Testis (tissue), 3 donors: ENCODE results near the gene PSMB7. TPM values are rescaled to one million over a fixed set of nuclear protein-coding genes. Genes with fewer than 3 reads are reported as not detected.

Source experiments
- DNase-seq: peaks from one replicate; pipeline ENCODE4 v3.0.0-alpha.2; 2019
- H3K27ac ChIP-seq, 2 donors: fragments of 200-600 bp; sonication (generic); one replicate each; pipeline ENCODE4 v1.5.1; 2019
- H3K27me3 ChIP-seq: fragments of 200-600 bp; sonication (generic); one replicate; pipeline ENCODE4 v1.5.1; 2019
- H3K36me3 ChIP-seq: fragments of 200-600 bp; sonication (generic); one replicate; pipeline ENCODE4 v1.5.1; 2017; ENCODE audit warnings: low read depth; ENCODE audit errors: missing control alignments
- H3K4me1 ChIP-seq: fragments of 200-600 bp; sonication (generic); one replicate; pipeline ENCODE4 v1.5.1; 2019
- H3K4me3 ChIP-seq, 2 donors: fragments of 200-600 bp; sonication (generic); one replicate each; pipeline ENCODE4 v1.5.1; 2017 to 2019
- H3K9me3 ChIP-seq: fragments of 200-600 bp; sonication (generic); one replicate; pipeline ENCODE4 v1.5.1; 2017
- POLR2A ChIP-seq: fragments of 450-650 bp; IDR thresholded peaks from one replicate; pipeline ENCODE4 v1.6.1; 2017; ENCODE audit warnings: antibody characterized with exemption, mild to moderate bottlenecking, moderate library complexity
- WGBS, 2 donors: methylation state at CpG; one replicate each; pipeline ENCODE4 v1.1.5; 2018; 5-methylcytosine and 5-hydroxymethylcytosine counted together
- intact Hi-C: fragments of 100-400 bp; cut with DNase I; formaldehyde crosslinking; loops from one replicate; pipeline ENCODE4 v1.15.1; 2023; ENCODE audit warnings: low total_unique reads
- polyA plus RNA-seq: library from polyadenylated mRNA; stranded (reverse); fragments of 350-450 nt; fragmentation: Illumina TruSeq; extraction: RNeasy Lipid Tissue Mini Kit (QIAGEN cat#74804); gene quantifications from one replicate; pipeline ENCODE4 v1.2.3, GENCODE V29; 2014; ENCODE audit warnings: low read depth, low replicate concordance; ENCODE audit not compliant: insufficient read depth
- total RNA-seq, 2 donors: library from RNA; depleted of rRNA; stranded (reverse); fragments of >200 nt; gene quantifications; one replicate each; pipeline ENCODE4 v1.2.3, GENCODE V29; 2016
- TF ChIP-seq, protein P1 (sequence below), 3 experiments: fragments of 450-650 bp in 2 of 3; fragments of 200-600 bp in 1 of 3; sonication (generic) in 1 of 3; IDR thresholded peaks; one replicate each; pipeline ENCODE4 v1.5.1; 2016 to 2019; ENCODE audit warnings: antibody characterized with exemption in 3 of 3, mild to moderate bottlenecking in 2 of 3, moderate library complexity in 1 of 3

PSMB7 gene
- total and polyA plus RNA-seq, 3 donors from 2014 or later, result 156 to 310 (median 188) TPM

DNA sequence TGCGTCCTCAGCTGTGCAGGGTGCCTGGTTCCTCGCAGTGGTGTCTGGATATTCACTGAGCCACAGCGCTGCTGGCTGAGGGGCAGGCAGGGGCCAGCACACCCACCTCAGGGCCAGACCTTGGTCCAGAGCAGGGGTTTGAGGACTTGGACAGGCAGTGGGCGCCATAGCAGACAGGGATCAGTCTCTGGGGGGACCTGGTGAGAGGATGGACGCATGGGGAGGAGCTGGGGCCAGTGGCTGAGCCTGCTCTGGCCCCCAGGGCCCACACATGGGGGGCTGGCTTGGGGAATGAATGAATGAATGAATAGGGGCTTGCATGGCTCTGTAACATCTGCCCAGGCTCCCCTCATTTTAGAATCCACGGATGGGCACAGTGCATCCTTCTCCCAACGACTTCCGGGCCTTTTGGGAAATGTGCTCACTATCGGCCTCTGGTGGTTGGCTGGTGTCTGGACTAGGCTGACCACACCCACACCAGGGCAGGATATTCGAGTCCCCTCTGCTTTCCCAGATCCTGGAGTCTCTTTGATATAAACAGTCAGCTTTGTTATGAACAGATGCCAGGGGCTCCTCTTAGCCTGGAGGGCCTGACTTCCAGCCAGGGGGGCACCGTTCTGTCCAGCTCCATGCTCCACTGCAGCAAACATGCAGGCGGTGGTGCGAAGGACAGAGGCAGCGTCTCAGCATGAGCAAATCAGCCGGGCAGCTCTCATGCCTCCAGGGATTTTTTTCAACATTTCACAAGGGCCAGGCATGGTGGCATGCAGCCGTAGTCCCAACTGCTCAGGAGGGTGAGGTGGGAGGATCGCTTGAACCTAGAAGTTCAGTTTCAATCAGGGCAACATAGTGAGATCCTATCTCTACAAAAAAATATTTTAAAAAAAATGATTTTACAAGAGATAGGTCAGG, 94.9 kb downstream of the PSMB7 start:
- H3K36me3 ChIP-seq, result no peaks in the 10 kb centered on the region
- no peaks in the 10 kb centered on the region for H3K4me1 ChIP-seq
- TF ChIP-seq, protein P1, sequence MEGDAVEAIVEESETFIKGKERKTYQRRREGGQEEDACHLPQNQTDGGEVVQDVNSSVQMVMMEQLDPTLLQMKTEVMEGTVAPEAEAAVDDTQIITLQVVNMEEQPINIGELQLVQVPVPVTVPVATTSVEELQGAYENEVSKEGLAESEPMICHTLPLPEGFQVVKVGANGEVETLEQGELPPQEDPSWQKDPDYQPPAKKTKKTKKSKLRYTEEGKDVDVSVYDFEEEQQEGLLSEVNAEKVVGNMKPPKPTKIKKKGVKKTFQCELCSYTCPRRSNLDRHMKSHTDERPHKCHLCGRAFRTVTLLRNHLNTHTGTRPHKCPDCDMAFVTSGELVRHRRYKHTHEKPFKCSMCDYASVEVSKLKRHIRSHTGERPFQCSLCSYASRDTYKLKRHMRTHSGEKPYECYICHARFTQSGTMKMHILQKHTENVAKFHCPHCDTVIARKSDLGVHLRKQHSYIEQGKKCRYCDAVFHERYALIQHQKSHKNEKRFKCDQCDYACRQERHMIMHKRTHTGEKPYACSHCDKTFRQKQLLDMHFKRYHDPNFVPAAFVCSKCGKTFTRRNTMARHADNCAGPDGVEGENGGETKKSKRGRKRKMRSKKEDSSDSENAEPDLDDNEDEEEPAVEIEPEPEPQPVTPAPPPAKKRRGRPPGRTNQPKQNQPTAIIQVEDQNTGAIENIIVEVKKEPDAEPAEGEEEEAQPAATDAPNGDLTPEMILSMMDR (IDR thresholded peaks at IDR 0.05), result peak; percentile 79 to 87 (median 85)
- TF ChIP-seq POLR2A, result no peak
- H3K9me3 ChIP-seq, result no peaks in the 10 kb centered on the region
- intact Hi-C loops, result loop anchor here (5.0 kb wide), 1 partner anchor 193 kb away; no protein-coding TSS in a partner anchor
- 71 to 79% methylated on average over 17 of the region's 17 CpGs for WGBS, 2 donors
- peak; percentile 84 for DNase-seq
- H3K27me3 ChIP-seq, result no peaks in the 10 kb centered on the region
- H3K4me3 ChIP-seq, result no peak overlapping the region
- no peak overlapping the region for H3K27ac ChIP-seq

- Histone ChIP-seq H3K4me1 (no peaks in the 10 kb centered on the region), H3K4me3 (no peak overlapping the region), H3K27me3 (no peaks in the 10 kb centered on the region), H3K9me3 (no peaks in the 10 kb centered on the region), H3K36me3 (no peaks in the 10 kb centered on the region), H3K27ac (no peak overlapping the region)
- 87 to 93% methylated on average over 13 to 16 of the region's 16 CpGs for WGBS, 2 donors
- TF ChIP-seq POLR2A, result no peak
- TF ChIP-seq, protein P1 (IDR thresholded peaks at IDR 0.05), result no peak
- intact Hi-C loops, result no loop called here
- DNase-seq, result no peak
Measured at GRCh38 chr9:124315882-124316281, 99.4 kb downstream of the PSMB7 start.

- H3K4me1 ChIP-seq, result no peaks in the 10 kb centered on the region
- no peaks in the 10 kb centered on the region for H3K36me3 ChIP-seq
- H3K4me3 ChIP-seq, result no peak overlapping the region
- H3K27ac ChIP-seq, result no peak overlapping the region
- no peak for TF ChIP-seq POLR2A
- TF ChIP-seq, protein P1 (IDR thresholded peaks at IDR 0.05), result no peak
- H3K27me3 ChIP-seq, result no peaks in the 10 kb centered on the region
- no peaks in the 10 kb centered on the region for H3K9me3 ChIP-seq
- DNase-seq, result no peak
- WGBS, 2 donors, result 94 to 97% methylated on average over 13 to 18 of the region's 18 CpGs
- intact Hi-C loops, result no loop called here
Measured at GRCh38 chr9:124313940-124314339, 101.3 kb downstream of the PSMB7 start.

DNA sequence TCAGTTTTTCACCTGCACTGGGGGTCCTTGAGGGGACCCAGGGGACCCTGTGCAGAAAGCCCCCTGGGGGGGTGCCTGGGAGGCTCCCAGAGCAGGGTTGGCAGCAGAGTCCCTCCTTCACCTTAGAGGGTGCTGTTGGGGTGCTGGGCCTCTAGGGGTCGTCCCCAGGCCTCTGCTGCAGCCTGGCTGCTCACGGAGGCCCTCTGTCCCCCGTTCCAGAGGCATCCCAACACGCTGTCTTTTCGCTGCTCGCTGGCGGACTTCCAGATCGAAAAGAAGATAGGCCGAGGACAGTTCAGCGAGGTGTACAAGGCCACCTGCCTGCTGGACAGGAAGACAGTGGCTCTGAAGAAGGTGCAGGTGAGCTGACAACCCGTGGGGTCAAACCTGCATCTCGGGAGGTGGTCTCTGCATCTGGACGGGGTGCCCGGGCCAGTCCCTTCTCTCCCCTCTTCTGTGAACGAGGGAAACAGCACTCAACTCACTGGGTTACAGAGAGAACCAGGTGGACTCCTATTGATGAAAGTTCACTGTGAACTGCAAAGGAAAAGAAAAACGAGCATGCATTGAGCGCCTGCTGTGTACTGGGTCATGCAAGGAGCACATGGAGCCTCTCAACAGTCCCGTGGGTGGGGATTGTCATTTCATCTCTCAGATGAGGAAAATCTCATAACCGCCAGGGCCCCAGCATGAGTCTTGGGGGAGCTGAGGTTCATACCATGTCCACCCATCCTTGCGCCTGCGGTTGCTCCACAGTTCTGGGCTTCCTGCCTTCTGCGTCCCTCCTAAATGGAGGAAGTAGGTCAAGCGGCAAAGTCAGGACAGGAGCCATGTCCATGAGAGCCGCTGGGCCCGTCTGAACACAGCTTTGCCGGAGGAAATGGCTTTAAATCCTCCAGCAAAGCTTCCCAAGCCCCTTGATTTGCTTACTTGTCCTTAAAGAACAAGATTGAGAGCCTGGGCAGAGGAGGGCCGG, 102.7 kb downstream of the PSMB7 start:
- H3K27ac ChIP-seq, result no peak overlapping the region
- H3K9me3 ChIP-seq, result no peaks in the 10 kb centered on the region
- no peaks in the 10 kb centered on the region for H3K27me3 ChIP-seq
- no peak for DNase-seq
- TF ChIP-seq, protein P1 (IDR thresholded peaks at IDR 0.05), result no peak
- WGBS, 2 donors, result 87 to 88% methylated on average over 27 of the region's 27 CpGs
- no peaks in the 10 kb centered on the region for H3K36me3 ChIP-seq
- no peaks in the 10 kb centered on the region for H3K4me1 ChIP-seq
- no peak overlapping the region for H3K4me3 ChIP-seq
- intact Hi-C loops, result no loop called here
